PFSK-1 (cell line): ENCODE data around the gene ZDHHC14.

Source experiments
- FOXP2 ChIP-seq: optimal IDR thresholded peaks from 2 replicates; pipeline ENCODE3; 2011; ENCODE audit warnings: borderline replicate concordance, control low read depth, inconsistent platforms; ENCODE audit not compliant: insufficient read depth; ENCODE audit errors: extremely low read length, extremely low read depth
- POLR2AphosphoS5 ChIP-seq: IDR thresholded peaks from 2 replicates; pipeline ENCODE4 v1.6.1; 2012; ENCODE audit warnings: low read depth, mild to moderate bottlenecking, control low read depth, low read length, moderate library complexity
- TF ChIP-seq, protein P1 (sequence below), 2 experiments: IDR thresholded peaks; 2 replicates each; pipeline versions ENCODE4 v1.6.1 to v1.8.0; 2011 to 2012; ENCODE audit warnings: low read depth in 2 of 2, low read length in 2 of 2, control low read depth in 1 of 2, inconsistent platforms in 1 of 2, mild to moderate bottlenecking in 1 of 2, moderate library complexity in 1 of 2; ENCODE audit not compliant: insufficient read depth in 1 of 2

DNA sequence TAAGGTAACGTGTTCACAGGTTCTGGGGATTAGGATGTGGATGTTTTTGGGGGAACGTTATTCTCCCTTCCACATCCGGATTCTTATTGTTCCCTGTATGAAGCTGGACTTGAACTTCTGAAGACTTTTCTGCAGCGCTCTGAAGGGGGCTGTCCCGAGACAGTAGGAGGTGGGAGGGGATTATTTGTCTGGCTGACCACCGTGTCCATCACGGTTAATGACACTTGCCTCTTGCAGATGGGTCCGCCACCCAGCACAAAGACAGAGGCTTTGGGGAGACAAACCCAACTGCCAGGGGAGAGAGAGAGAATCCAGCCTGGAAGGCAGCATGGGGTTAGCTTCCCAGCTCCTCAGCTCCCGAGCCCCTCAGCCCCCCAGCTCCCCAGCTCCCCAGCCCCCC, 16.7 kb downstream of the ZDHHC14 start:
- TF ChIP-seq, protein P1, sequence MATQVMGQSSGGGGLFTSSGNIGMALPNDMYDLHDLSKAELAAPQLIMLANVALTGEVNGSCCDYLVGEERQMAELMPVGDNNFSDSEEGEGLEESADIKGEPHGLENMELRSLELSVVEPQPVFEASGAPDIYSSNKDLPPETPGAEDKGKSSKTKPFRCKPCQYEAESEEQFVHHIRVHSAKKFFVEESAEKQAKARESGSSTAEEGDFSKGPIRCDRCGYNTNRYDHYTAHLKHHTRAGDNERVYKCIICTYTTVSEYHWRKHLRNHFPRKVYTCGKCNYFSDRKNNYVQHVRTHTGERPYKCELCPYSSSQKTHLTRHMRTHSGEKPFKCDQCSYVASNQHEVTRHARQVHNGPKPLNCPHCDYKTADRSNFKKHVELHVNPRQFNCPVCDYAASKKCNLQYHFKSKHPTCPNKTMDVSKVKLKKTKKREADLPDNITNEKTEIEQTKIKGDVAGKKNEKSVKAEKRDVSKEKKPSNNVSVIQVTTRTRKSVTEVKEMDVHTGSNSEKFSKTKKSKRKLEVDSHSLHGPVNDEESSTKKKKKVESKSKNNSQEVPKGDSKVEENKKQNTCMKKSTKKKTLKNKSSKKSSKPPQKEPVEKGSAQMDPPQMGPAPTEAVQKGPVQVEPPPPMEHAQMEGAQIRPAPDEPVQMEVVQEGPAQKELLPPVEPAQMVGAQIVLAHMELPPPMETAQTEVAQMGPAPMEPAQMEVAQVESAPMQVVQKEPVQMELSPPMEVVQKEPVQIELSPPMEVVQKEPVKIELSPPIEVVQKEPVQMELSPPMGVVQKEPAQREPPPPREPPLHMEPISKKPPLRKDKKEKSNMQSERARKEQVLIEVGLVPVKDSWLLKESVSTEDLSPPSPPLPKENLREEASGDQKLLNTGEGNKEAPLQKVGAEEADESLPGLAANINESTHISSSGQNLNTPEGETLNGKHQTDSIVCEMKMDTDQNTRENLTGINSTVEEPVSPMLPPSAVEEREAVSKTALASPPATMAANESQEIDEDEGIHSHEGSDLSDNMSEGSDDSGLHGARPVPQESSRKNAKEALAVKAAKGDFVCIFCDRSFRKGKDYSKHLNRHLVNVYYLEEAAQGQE (IDR thresholded peaks at IDR 0.05; ENCODE audit: insufficient read depth in 1 of 2, low read depth in 2 of 2, low read length in 2 of 2), result no peak
- TF ChIP-seq POLR2AphosphoS5 (no peak), FOXP2 (no peak)
